ENCODE measurements around the gene JHY.

The JHY gene

GRCh38 chr11:122937983-122938382 lies 55.4 kb downstream of the JHY start:
- in situ Hi-C loops (cut with MboI; ENCODE audit: low sequenced_read_pairs): no loop called here

- in situ Hi-C loops (cut with MboI; ENCODE audit: low sequenced_read_pairs): no loop called here
Measured at GRCh38 chr11:122938557-122938956, 56.0 kb downstream of the JHY start.

DNA sequence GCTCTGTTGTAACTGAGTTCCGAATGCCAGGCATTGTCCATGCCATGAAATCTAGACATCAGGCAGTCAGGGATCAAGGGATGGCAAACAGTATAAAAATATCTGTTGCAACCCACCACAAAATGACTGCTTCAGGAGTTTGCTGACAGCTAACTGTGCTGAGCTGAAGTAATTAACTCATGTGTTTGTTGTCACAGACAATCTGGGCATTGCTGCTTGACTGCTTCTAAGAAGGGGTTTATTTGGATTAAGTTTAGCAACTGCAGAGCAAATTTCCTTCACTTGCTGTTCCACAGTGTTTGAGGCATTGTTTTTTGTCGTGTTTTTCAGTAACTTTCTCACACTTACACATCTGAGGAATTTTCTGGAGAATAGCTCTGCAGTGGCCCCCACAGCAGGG lies 68.7 kb downstream of the JHY start:
- in situ Hi-C loops (cut with MboI; ENCODE audit: low sequenced_read_pairs): no loop called here

GRCh38 chr11:122954455-122954854 lies 71.9 kb downstream of the JHY start:
- in situ Hi-C loops (cut with MboI; ENCODE audit: low sequenced_read_pairs): no loop called here

DNA sequence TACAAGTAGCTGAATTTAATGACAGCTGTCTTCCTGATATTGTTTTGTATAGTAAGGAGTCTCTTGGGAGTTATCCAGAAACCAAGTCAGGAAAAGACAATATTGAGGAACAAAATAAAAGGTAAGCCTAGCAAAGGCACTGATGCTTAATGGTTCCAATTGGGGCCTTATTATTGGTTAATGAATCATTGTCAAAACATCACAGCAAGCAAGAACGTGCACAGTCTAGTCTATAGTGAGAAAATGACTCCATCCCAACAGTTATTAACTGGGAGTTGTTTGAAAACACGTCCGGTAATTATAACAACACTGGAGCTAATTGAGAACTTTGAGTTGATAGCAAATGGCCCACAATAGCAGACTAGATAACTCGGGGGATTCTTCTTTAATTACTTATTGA lies 81.4 kb downstream of the JHY start:
- in situ Hi-C loops (cut with MboI; ENCODE audit: low sequenced_read_pairs): no loop called here

DNA sequence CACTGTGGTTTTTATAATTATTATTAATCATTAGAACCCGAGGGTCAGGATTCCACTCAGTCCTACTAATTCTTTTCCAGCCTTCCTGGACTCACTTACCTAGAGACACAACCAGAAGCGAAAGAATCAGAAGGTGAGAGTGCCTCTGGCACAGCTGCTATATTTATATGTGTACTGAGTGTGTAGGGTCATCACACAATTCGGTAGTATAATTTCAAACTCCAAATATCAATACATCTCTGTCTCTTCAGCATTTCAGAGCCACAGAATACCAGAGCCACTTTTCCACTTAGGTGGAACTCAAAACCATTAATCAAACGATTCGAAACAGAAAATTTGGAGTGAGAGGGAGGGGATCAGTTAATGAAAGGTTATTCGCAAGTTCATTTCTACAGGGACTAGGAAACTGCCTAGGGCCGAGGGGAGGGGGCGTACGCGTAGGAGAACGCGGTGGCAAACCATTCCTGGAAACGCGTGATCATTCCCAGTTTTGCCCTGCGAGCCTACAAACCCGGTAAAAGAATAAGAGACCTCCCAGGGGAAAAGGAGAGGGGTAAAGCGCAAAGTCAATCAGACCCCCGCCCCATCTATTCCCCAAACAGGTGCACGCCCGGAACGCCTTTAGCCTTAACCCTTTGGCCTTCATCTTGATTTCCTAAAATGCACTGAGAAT lies 93.6 kb downstream of the JHY start:
- in situ Hi-C loops (cut with MboI; ENCODE audit: low sequenced_read_pairs): no loop called here

- in situ Hi-C loops (cut with MboI; ENCODE audit: low sequenced_read_pairs): no loop called here
Measured at GRCh38 chr11:122976734-122977469, 94.3 kb downstream of the JHY start.

- in situ Hi-C loops (cut with MboI; ENCODE audit: low sequenced_read_pairs): no loop called here
Measured at GRCh38 chr11:122977470-122978298, 95.1 kb downstream of the JHY start.

- in situ Hi-C loops (cut with MboI; ENCODE audit: low sequenced_read_pairs): no loop called here
Measured at GRCh38 chr11:122978299-122978620, 95.7 kb downstream of the JHY start.

DNA sequence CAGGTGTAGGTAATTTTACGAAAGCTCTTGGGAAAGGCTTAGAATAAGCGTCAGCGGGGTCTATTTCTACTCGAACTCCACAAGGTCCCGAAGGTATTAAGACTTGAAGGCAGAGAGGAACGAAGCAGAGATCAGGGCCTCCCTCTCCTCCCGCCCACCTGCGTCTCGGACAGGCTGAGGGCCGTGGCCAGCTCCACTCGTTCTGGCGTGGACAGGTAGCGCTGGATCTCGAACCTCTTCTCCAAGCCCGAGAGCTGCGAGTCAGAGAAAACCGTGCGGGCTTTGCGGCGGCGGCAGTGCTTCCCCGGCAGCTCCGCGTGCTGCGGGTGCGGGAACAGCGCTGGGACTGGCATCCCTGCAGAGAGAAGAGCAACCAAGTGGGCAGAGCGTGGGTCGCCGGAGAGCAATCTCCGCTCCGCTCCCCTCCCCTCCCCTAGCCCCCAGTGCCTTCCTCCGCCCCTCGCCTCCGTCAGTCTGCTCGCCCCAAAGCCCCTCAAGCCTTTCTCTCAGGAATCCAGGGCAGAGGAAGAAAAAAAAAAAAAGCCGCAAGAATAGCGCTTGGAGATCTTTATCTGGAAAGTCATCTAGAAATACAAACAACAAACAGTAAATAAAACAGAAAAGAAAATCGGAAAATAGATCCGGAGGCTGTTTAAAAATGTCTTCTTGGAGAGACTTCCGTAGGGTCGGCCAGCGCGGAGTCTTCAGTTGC lies 96.7 kb downstream of the JHY start:
- in situ Hi-C loops (cut with MboI; ENCODE audit: low sequenced_read_pairs): no loop called here

- in situ Hi-C loops (cut with MboI; ENCODE audit: low sequenced_read_pairs): no loop called here
Measured at GRCh38 chr11:122979815-122980595, 97.4 kb downstream of the JHY start.

DNA sequence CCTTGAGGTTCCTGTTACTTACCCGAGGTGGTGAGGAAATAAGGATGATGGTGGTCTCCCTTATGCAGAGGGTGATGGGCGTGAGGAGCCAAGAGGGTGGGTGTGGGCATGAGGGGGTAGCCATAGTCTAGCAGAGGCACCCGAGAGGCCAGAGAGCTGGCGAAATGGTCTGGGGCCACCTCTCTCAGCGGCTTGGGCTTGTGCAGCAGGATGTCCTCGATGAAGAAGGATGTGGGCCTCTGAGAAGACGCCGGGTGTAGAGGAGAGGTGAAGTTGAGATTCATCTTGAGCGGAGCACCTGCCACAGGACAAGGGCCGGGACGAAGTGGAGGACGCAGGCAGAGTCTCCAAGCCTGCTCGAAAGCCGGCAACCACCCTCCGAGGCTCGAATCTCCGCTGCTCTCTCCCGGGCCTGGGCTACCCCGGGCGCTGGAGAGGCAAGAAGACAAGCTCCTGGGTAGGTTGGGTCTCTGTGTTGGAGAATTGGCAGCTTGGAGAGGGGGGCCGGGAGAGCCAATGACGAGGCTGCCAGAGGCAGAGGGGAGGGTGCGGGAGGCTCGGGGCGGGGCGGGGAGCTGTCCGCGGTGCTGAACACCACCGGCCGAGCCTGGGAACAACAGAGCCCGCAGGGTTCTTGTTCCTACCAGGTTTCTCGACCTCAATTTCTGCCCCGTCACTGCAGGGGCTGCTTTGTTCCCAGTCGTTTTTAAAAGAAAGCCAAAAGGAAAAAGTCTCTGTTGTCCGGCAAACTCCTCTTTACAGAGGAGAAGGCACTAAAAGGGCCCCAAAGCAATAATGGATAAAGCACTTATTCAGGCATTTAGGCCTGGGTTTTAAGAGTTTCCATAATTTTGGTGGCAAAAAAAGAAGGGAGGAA lies 99.1 kb downstream of the JHY start, which contains the start of gene BSX:
TSS of gene BSX (minus strand) at position 447 of the 877 bp plus-strand sequence. CDS start at position 284, 163 bp downstream.
- in situ Hi-C loops (cut with MboI; ENCODE audit: low sequenced_read_pairs): no loop called here

DNA sequence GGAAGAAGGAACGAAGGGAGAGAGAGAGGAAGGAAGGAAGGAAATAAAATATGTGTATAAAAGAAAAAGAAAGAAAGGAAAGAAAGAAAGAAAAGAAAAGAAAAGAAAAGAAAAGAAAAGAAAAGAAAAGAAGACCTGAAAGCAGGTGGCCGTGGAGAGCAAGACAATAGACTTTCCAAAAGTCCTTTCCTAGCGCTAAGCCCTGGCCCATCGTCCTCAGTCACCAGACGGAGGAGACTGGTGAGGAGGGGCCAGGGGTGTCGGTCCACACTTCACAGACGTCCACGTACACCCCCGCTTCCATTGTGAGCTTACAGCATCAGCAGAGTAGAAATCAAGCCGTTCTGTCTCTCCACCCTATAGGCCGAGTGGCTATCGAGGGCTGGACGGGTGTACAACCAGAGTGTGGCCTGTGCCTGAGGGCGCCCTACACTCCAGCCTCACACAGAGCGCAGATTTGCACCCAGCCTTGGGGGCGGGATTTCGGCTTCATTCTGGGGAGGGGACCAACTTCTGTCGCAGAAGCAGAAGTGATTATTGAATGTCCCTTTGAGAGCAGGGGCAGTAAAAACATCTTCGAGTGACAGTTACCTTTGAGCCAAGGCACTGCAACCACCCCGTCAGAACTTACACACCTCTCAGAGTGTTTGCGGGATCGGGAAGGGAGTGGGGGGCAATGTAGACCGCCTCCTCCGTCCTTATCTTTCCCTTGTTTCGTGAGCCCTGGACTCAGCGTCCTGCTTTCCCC lies 101.1 kb downstream of the JHY start:
- in situ Hi-C loops (cut with MboI; ENCODE audit: low sequenced_read_pairs): no loop called here

GRCh38 chr11:122984186-122985011 lies 101.8 kb downstream of the JHY start:
- in situ Hi-C loops (cut with MboI; ENCODE audit: low sequenced_read_pairs): no loop called here

DNA sequence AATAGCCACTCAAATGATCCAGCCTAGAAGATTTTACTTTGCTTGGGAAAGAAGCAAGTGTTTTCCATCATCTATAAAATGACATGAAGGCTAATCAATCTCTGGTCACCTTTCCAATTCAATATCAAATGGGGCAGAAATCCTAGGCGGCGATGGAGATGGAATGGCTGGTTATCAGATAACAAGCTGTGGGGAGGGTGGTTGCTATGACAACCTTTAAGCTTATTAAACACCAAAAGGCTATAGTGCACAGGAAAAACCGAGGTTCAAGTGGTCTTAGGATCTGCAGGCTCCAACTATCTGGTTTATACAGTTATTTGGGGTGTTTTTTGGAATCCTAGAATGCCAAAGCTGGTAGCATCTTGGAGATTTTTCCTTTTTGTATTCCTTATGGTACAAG lies 113.0 kb downstream of the JHY start:
- in situ Hi-C loops (cut with MboI; ENCODE audit: low sequenced_read_pairs): no loop called here

DNA sequence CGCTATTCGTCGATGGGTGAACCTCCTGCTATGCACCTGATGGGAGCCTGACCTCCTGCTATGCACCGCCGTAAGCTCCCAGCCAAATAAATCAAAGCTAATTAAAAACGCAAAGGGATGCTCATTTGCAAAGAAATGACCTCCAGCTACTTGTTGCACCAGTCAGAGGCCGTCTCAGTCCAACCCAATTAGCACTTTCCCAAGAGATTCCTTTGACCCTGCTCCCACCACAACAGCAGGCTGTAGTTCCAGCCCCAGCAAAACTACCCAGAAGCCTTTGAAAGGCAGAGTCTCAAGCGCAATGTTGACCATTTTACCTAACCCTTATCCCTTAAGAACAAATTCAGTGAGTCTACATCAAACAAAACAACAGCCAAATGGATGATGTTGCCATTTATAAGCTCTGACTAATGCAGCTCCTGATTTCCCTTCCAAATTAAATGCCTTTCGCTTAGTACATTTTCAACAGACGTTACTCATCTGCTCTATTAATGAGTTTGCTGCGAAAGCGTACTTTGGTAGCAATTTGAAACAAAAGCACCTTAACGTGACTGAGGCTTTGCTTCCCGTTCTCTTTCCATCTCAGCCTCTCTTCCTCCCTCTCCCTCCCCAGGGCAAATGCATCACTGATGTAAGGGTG lies 116.3 kb downstream of the JHY start:
- in situ Hi-C loops (cut with MboI; ENCODE audit: low sequenced_read_pairs): no loop called here

GRCh38 chr11:123000721-123001120 lies 118.2 kb downstream of the JHY start:
- in situ Hi-C loops (cut with MboI; ENCODE audit: low sequenced_read_pairs): no loop called here

All from HL-60/S4 treated with phorbol 12-myristate 13-acetate at 8.2 ng/mL for 4 days and 3 days (cell line).